Measurements from ENCODE around the gene SLC35B3. TPM values are rescaled to one million over a fixed set of nuclear protein-coding genes. Genes with fewer than 3 reads are reported as not detected.
"Not testable (repeated sequence)": the region's sequence is repeated elsewhere in the genome, so short reads cannot be mapped to it uniquely, and the experiment has no call there.

SLC35B3 gene
- total RNA-seq, 1 experiment from 2014 or later: 16.7 TPM

DNA sequence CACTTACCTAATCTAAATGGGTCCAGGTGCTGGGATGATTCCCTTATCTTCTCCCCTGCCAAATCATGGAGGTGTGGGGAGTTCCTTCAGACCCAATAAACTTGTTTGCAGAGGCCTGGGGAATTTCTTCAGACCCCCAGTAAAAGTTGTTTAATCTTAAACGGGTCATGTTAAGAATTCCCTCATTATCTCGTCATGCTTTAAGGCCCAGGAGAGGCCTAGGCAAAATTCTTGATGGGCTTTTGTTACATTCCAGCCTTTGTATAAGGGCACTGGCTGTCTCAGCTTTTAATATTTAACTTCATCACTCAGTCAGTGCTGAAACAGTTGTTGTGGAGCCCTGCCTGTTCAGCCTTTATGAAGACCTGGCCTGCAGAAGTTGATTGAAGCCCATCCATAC lies 11.0 kb upstream of the SLC35B3 start:
- Histone ChIP-seq H3K4me1 (ENCODE audit: control insufficient read depth, insufficient read depth, low read length) (no peaks in the 10 kb centered on the region), H3K9me3 (ENCODE audit: control insufficient read depth, insufficient read depth, low read depth, low read length) (no peaks in the 10 kb centered on the region), H3K27me3 (ENCODE audit: control insufficient read depth, insufficient read depth, low read length) (no peaks in the 10 kb centered on the region), H3K36me3 (ENCODE audit: control insufficient read depth, insufficient read depth, low read length) (no peaks in the 10 kb centered on the region), H3K4me3 (ENCODE audit: low read depth in 2 of 2, low read length in 2 of 2) (no peak overlapping the region), H3K27ac (ENCODE audit: low read length) (no peak overlapping the region)
- DNase-seq (ENCODE audit: low read depth, low spot score) (no peak), ATAC-seq (no peak)
- no TSS peak for BruUV-seq (replicated peaks)
- ChIA-PET CTCF (no interaction called here), POLR2A (no interaction called here)
- intact Hi-C loops (cut with micrococcal nuclease; ENCODE audit: unreplicated experiment) (no loop called here), in situ Hi-C loops (cut with HindIII; ENCODE audit: low pct_unique_long_range_greater_than_20kb, low sequenced_read_pairs) (no loop called here)
- TF ChIP-seq, protein P1, sequence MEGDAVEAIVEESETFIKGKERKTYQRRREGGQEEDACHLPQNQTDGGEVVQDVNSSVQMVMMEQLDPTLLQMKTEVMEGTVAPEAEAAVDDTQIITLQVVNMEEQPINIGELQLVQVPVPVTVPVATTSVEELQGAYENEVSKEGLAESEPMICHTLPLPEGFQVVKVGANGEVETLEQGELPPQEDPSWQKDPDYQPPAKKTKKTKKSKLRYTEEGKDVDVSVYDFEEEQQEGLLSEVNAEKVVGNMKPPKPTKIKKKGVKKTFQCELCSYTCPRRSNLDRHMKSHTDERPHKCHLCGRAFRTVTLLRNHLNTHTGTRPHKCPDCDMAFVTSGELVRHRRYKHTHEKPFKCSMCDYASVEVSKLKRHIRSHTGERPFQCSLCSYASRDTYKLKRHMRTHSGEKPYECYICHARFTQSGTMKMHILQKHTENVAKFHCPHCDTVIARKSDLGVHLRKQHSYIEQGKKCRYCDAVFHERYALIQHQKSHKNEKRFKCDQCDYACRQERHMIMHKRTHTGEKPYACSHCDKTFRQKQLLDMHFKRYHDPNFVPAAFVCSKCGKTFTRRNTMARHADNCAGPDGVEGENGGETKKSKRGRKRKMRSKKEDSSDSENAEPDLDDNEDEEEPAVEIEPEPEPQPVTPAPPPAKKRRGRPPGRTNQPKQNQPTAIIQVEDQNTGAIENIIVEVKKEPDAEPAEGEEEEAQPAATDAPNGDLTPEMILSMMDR (IDR thresholded peaks at IDR 0.05): no peak

DNA sequence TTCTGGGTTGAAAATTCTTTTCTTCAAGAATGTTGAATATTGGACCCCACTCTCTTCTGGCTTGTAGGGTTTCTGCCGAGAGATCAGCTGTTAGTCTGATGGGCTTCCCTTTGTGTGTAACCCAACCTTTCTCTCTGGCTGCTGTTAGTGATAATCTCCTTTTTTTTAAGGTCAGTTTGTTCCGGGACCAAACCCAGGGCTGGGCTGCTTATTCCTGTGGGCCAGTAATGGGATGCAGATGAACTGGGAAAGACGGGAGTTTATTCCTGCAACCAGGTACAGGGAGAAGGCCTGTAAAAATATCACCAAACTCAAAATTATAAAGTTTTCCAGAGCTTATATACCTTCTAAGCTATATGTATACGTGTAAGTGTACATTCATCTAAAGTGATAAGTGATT lies 10.6 kb upstream of the SLC35B3 start:
- CTCF ChIA-PET; BruUV-seq (replicated peaks); H3K27ac ChIP-seq (ENCODE audit: low read length); H3K9me3 ChIP-seq (ENCODE audit: control insufficient read depth, insufficient read depth, low read depth, low read length); POLR2A ChIA-PET; intact Hi-C loops (cut with micrococcal nuclease; ENCODE audit: unreplicated experiment); ATAC-seq; in situ Hi-C loops (cut with HindIII; ENCODE audit: low pct_unique_long_range_greater_than_20kb, low sequenced_read_pairs); H3K4me1 ChIP-seq (ENCODE audit: control insufficient read depth, insufficient read depth, low read length); H3K36me3 ChIP-seq (ENCODE audit: control insufficient read depth, insufficient read depth, low read length); H3K27me3 ChIP-seq (ENCODE audit: control insufficient read depth, insufficient read depth, low read length); H3K4me3 ChIP-seq (ENCODE audit: low read depth in 2 of 2, low read length in 2 of 2); DNase-seq (ENCODE audit: low read depth, low spot score): not testable (repeated sequence)

DNA sequence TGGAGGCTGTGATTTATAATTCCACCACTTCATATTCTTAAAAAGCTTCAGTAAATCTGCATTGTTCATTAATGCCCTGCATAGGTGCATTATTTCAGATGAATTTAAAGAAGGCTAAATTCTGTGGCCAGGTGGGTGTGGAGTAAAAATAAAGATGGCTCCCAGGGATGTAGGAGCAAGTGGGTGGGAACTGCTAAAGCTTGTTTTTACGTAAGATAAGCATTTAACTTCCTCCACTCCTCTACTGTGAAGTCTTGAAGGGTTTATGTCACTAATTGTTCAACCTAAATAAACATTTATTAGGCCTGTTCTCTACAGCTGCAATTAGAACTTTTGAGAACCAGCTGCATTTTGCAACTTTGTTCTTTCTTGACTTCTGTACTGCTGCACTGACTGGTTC lies 6.8 kb upstream of the SLC35B3 start:
- H3K4me3 ChIP-seq (ENCODE audit: low read depth in 2 of 2, low read length in 2 of 2): no peak overlapping the region
- TF ChIP-seq SIN3A (IDR thresholded peaks at IDR 0.05; ENCODE audit: borderline replicate concordance, insufficient read depth, low read depth, low read length): no peak
- TF ChIP-seq TCF7L2 (IDR thresholded peaks at IDR 0.05; ENCODE audit: low read depth, low read length): no peak
- BruUV-seq (replicated peaks): no TSS peak
- no peak for ATAC-seq
- no peaks in the 10 kb centered on the region for H3K27me3 ChIP-seq (ENCODE audit: control insufficient read depth, insufficient read depth, low read length)
- in situ Hi-C loops (cut with HindIII; ENCODE audit: low pct_unique_long_range_greater_than_20kb, low sequenced_read_pairs) (no loop called here), intact Hi-C loops (cut with micrococcal nuclease; ENCODE audit: unreplicated experiment) (no loop called here)
- DNase-seq (ENCODE audit: low read depth, low spot score): no peak
- no peaks in the 10 kb centered on the region for H3K9me3 ChIP-seq (ENCODE audit: control insufficient read depth, insufficient read depth, low read depth, low read length)
- no peaks in the 10 kb centered on the region for H3K4me1 ChIP-seq (ENCODE audit: control insufficient read depth, insufficient read depth, low read length)
- ChIA-PET POLR2A (no interaction called here), CTCF (no interaction called here)
- no peak overlapping the region for H3K27ac ChIP-seq (ENCODE audit: low read length)
- no peaks in the 10 kb centered on the region for H3K36me3 ChIP-seq (ENCODE audit: control insufficient read depth, insufficient read depth, low read length)

DNA sequence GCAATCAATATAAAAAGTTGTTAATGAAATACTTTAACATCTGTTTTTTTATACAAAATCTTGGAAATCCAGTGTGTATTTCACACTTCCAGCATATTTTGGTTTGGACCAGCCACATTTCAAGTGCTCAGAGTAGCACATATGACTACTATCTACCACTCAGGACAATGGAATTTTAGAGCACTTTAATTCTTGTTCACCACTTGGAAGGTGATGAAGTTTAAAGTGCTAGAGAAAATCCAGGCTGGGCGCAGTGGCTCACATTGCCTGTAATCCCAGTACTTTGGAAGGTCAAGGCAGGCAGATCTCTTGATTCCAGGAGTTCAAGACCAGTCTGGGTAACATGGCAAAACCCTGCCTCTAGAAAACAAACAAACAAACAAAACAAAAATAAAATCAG lies 6.1 kb upstream of the SLC35B3 start:
- no TSS peak for BruUV-seq (replicated peaks)
- in situ Hi-C loops (cut with HindIII; ENCODE audit: low pct_unique_long_range_greater_than_20kb, low sequenced_read_pairs) (no loop called here), intact Hi-C loops (cut with micrococcal nuclease; ENCODE audit: unreplicated experiment) (no loop called here)

More for the DNA sequence above, 6.1 kb upstream of the SLC35B3 start:
- Histone ChIP-seq H3K27me3 (ENCODE audit: control insufficient read depth, insufficient read depth, low read length) (no peaks in the 10 kb centered on the region), H3K4me1 (ENCODE audit: control insufficient read depth, insufficient read depth, low read length) (peaks cover 2% of the 10 kb centered on the region), H3K36me3 (ENCODE audit: control insufficient read depth, insufficient read depth, low read length) (no peaks in the 10 kb centered on the region), H3K27ac (ENCODE audit: low read length) (no peak overlapping the region), H3K4me3 (ENCODE audit: low read depth in 2 of 2, low read length in 2 of 2) (no peak overlapping the region), H3K9me3 (ENCODE audit: control insufficient read depth, insufficient read depth, low read depth, low read length) (no peaks in the 10 kb centered on the region)
- POLR2A ChIA-PET: no interaction called here
- CTCF ChIA-PET: no interaction called here
- ATAC-seq (no peak), DNase-seq (ENCODE audit: low read depth, low spot score) (no peak)
- TF ChIP-seq, protein P1 (IDR thresholded peaks at IDR 0.05): no peak
- TF ChIP-seq POLR2AphosphoS5 (IDR thresholded peaks at IDR 0.05; ENCODE audit: low read depth, low read length): no peak
- no peak for TF ChIP-seq SIN3A (IDR thresholded peaks at IDR 0.05; ENCODE audit: borderline replicate concordance, insufficient read depth, low read depth, low read length)
- TF ChIP-seq TCF7L2 (IDR thresholded peaks at IDR 0.05; ENCODE audit: low read depth, low read length): no peak
- TF ChIP-seq, protein P2, sequence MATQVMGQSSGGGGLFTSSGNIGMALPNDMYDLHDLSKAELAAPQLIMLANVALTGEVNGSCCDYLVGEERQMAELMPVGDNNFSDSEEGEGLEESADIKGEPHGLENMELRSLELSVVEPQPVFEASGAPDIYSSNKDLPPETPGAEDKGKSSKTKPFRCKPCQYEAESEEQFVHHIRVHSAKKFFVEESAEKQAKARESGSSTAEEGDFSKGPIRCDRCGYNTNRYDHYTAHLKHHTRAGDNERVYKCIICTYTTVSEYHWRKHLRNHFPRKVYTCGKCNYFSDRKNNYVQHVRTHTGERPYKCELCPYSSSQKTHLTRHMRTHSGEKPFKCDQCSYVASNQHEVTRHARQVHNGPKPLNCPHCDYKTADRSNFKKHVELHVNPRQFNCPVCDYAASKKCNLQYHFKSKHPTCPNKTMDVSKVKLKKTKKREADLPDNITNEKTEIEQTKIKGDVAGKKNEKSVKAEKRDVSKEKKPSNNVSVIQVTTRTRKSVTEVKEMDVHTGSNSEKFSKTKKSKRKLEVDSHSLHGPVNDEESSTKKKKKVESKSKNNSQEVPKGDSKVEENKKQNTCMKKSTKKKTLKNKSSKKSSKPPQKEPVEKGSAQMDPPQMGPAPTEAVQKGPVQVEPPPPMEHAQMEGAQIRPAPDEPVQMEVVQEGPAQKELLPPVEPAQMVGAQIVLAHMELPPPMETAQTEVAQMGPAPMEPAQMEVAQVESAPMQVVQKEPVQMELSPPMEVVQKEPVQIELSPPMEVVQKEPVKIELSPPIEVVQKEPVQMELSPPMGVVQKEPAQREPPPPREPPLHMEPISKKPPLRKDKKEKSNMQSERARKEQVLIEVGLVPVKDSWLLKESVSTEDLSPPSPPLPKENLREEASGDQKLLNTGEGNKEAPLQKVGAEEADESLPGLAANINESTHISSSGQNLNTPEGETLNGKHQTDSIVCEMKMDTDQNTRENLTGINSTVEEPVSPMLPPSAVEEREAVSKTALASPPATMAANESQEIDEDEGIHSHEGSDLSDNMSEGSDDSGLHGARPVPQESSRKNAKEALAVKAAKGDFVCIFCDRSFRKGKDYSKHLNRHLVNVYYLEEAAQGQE (IDR thresholded peaks at IDR 0.05; ENCODE audit: insufficient read depth in 1 of 2, low read depth in 2 of 2, low read length in 1 of 2): no peak
